Tibial nerve (tissue), 4 donors: ENCODE data around the gene TMSB10. TPM values are rescaled to one million over a fixed set of nuclear protein-coding genes. Genes with fewer than 3 reads are reported as not detected.

Experiments
- DNase-seq, 2 donors: peaks; one replicate each; pipeline ENCODE4 v3.0.0-alpha.2; 2019; ENCODE audit warnings: low spot score in 2 of 2
- H3K27ac ChIP-seq, 4 donors: fragments of 200-600 bp; sonication (generic) in 3 of 4; one replicate each; pipeline ENCODE4 v1.5.1; 2017 to 2019; ENCODE audit warnings: mild to moderate bottlenecking in 1 of 4
- H3K27me3 ChIP-seq, 2 donors: fragments of 200-600 bp; sonication (generic) in 1 of 2; one replicate each; pipeline versions ENCODE4 v1.5.1 to v1.6.0; 2017 to 2019
- H3K36me3 ChIP-seq, 3 donors: fragments of 200-600 bp; sonication (generic); one replicate each; pipeline ENCODE4 v1.5.1; 2018 to 2019
- H3K4me1 ChIP-seq, 4 donors: fragments of 200-600 bp; sonication (generic) in 3 of 4; one replicate each; pipeline ENCODE4 v1.5.1; 2017 to 2019
- H3K4me3 ChIP-seq, 4 donors: fragments of 200-600 bp; sonication (generic) in 3 of 4; one replicate each; pipeline ENCODE4 v1.5.1; 2017 to 2019; ENCODE audit warnings: mild to moderate bottlenecking in 1 of 4, moderate library complexity in 1 of 4
- H3K9me3 ChIP-seq, 4 donors: fragments of 200-600 bp; sonication (generic) in 3 of 4; one replicate each; pipeline ENCODE4 v1.5.1; 2017 to 2019
- EP300 ChIP-seq, 2 donors: sonication (generic); formaldehyde crosslinking; IDR thresholded peaks; one replicate each; pipeline ENCODE4 v1.6.1; 2017; ENCODE audit warnings: antibody characterized with exemption in 2 of 2, mild to moderate bottlenecking in 1 of 2
- POLR2A ChIP-seq, 2 donors: fragments of 450-650 bp; IDR thresholded peaks; one replicate each; pipeline ENCODE4 v1.6.1; 2017; ENCODE audit warnings: antibody characterized with exemption in 2 of 2, mild to moderate bottlenecking in 2 of 2, moderate library complexity in 2 of 2
- WGBS, 2 donors: methylation state at CpG; one replicate each; pipeline ENCODE4 v1.1.5; 2018; 5-methylcytosine and 5-hydroxymethylcytosine counted together
- total RNA-seq, 4 donors: library from RNA; depleted of rRNA; stranded (reverse); fragments of >200 nt; gene quantifications; one replicate each; pipeline ENCODE4 v1.1.0, GENCODE V29; 2016
- TF ChIP-seq, protein P1 (sequence below), 5 experiments: fragments of 200-600 bp in 3 of 5; fragments of 450-650 bp in 2 of 5; sonication (generic) in 3 of 5; IDR thresholded peaks; one replicate each; pipeline ENCODE4 v1.5.1; 2016 to 2019; ENCODE audit warnings: antibody characterized with exemption in 5 of 5, mild to moderate bottlenecking in 3 of 5, moderate library complexity in 2 of 5

The TMSB10 gene
- total RNA-seq, 4 donors from 2014 or later: 5,005 to 6,715 (median 5,816) TPM

GRCh38 chr2:84904717-84905174 lies 710 bp upstream of the TMSB10 start:
- H3K4me1 ChIP-seq: peaks cover 0 to 19% (median 7%) of the 10 kb centered on the region in 4 donors
- 0 to 2% methylated on average over 15 to 21 of the region's 21 CpGs for WGBS, 2 donors
- H3K27me3 ChIP-seq: no peaks in the 10 kb centered on the region
- DNase-seq: peak; percentile 82 to 83
- H3K36me3 ChIP-seq: peaks cover 0 to 7% (median 0%) of the 10 kb centered on the region in 3 donors
- peak overlapping the region; percentile 73 to 94 (median 92) for H3K4me3 ChIP-seq
- TF ChIP-seq EP300 (IDR thresholded peaks at IDR 0.05) (peak; percentile 65 to 95), POLR2A (IDR thresholded peaks at IDR 0.05) (peak; percentile 23 to 58)
- TF ChIP-seq, protein P1, sequence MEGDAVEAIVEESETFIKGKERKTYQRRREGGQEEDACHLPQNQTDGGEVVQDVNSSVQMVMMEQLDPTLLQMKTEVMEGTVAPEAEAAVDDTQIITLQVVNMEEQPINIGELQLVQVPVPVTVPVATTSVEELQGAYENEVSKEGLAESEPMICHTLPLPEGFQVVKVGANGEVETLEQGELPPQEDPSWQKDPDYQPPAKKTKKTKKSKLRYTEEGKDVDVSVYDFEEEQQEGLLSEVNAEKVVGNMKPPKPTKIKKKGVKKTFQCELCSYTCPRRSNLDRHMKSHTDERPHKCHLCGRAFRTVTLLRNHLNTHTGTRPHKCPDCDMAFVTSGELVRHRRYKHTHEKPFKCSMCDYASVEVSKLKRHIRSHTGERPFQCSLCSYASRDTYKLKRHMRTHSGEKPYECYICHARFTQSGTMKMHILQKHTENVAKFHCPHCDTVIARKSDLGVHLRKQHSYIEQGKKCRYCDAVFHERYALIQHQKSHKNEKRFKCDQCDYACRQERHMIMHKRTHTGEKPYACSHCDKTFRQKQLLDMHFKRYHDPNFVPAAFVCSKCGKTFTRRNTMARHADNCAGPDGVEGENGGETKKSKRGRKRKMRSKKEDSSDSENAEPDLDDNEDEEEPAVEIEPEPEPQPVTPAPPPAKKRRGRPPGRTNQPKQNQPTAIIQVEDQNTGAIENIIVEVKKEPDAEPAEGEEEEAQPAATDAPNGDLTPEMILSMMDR (IDR thresholded peaks at IDR 0.05): no peak
- H3K9me3 ChIP-seq: no peaks in the 10 kb centered on the region
- peak overlapping the region; percentile 96 to 99 (median 98) for H3K27ac ChIP-seq

DNA sequence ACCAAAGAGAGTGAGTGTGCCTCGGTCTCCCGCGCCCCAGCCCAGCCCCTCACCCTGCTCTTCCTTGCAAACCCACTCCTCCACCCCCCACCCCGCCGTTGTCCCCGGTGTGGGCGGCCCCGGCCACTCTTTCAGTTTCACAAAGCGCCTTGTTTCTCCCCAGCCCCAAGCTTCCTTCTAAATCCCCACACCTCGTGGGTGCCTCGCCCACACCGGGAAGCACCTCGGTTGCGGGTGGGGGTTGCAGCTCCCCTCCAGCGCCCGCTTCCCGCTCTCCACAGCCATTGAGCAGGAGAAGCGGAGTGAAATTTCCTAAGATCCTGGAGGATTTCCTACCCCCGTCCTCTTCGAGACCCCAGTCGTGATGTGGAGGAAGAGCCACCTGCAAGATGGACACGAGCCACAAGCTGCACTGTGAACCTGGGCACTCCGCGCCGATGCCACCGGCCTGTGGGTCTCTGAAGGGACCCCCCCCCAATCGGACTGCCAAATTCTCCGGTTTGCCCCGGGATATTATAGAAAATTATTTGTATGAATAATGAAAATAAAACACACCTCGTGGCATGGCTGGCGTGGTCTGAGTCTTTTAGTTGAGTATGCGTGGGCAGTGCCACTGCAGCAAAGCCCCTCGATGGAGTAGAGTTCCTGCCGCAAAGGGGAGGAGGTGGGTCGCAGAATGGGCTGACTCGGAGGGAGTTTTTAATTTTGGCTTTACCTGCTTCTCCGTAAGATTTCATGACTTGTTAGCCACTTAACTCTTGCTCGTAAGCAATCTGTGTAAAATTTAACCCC lies 848 bp downstream of the TMSB10 start:
- 0 to 1% methylated on average over 37 to 38 of the region's 38 CpGs for WGBS, 2 donors
- no peak for DNase-seq

DNA sequence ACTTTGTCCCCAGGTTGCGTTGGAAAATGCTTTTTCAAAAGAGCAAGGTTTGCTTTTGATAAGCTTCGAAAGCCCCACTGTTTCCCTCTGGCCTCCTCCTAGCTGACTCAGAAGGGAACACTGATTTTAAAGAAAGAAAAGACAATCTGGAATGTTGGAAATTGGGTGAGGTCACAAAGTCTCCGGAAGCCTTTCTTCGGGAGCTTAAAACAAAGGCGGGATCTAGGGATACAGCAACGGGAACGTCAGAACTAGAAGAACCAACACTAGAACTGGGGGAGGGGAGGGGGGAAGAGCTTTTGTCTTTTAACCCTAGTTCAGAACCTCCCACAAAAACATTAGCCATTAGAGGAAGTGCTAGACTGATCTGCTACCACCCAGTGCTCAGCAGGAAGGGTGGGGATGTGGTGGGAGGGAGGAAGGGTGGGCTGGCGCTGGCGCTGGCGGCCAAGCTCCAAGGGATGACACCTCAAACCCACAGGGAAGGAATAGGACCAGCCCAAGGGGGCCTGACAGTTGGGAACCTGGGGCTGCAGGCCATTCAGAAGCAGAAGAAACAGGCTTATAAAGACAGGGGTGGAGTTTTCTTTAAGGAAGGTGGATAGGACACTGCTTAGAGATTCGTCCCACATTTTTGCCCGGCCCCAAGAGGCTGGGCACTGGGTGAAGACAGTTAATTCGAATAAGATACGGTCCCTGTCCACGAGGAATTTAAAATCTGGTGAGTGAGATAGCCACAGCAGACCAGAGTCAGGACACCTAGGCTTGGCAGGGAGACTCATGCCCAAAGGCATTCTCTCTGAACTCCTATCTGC lies 1.7 kb downstream of the TMSB10 start:
- peaks cover 0 to 7% (median 0%) of the 10 kb centered on the region in 3 donors for H3K36me3 ChIP-seq
- DNase-seq: peak in 1 of 2 donors; percentile 77
- peaks cover 0 to 14% (median 7%) of the 10 kb centered on the region in 4 donors for H3K4me1 ChIP-seq
- H3K9me3 ChIP-seq: no peaks in the 10 kb centered on the region
- WGBS, 2 donors: 11 to 18% methylated on average over 15 of the region's 15 CpGs
- TF ChIP-seq, protein P1 (IDR thresholded peaks at IDR 0.05): no peak
- TF ChIP-seq EP300 (IDR thresholded peaks at IDR 0.05) (peak in 1 of 2 donors; percentile 65), POLR2A (IDR thresholded peaks at IDR 0.05) (peak; percentile 12 to 43)
- peak overlapping the region; percentile 66 to 94 (median 92) for H3K4me3 ChIP-seq
- peak overlapping the region; percentile 97 to 99 (median 98) for H3K27ac ChIP-seq
- no peaks in the 10 kb centered on the region for H3K27me3 ChIP-seq

More for the DNA sequence above, 848 bp downstream of the TMSB10 start:
- Histone ChIP-seq H3K4me1 (peaks cover 0 to 19% (median 7%) of the 10 kb centered on the region in 4 donors), H3K27me3 (no peaks in the 10 kb centered on the region), H3K4me3 (peak overlapping the region; percentile 66 to 94 (median 92)), H3K27ac (peak overlapping the region; percentile 97 to 99 (median 98)), H3K36me3 (peaks cover 0 to 7% (median 0%) of the 10 kb centered on the region in 3 donors), H3K9me3 (no peaks in the 10 kb centered on the region)
- TF ChIP-seq EP300 (IDR thresholded peaks at IDR 0.05) (no peak), POLR2A (IDR thresholded peaks at IDR 0.05) (no peak)
- TF ChIP-seq, protein P1 (IDR thresholded peaks at IDR 0.05): no peak

DNA sequence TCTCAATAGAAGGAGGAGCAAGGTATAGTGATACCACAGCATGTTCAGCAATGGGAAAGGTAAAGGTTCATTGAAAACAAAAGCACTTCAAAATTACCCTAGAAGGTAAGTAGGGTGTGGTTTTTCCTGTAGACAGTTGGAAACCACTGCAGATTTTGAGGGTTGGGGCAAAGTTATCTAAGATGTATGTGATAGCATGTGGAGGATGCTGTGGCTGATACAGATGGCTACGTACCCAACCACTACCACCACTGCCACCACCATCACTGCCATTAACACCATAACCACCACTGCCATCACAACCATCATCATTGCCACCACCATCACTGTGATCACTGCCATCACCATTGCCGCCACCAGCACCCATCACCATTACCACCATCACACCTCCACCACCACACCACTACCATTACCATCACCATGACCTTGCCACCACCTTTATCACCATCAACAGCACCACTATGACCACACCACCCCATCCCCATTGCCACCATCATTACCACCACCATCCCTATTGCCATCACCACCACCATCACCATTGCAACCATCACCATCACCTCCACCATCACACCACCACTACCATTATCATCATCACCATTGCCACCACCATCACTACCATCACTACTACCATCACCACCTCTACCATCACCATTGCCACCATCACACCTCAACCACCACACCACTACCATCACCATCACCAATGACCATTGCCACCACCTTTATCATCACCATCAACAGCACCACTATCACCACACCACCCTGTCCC lies 3.7 kb downstream of the TMSB10 start:
- peaks cover 0 to 10% (median 5%) of the 10 kb centered on the region in 4 donors for H3K4me1 ChIP-seq
- H3K27ac ChIP-seq: peak overlapping the region in 1 of 4 donors; percentile 97
- no peaks in the 10 kb centered on the region for H3K9me3 ChIP-seq
- no peak for DNase-seq
- no peak overlapping the region for H3K4me3 ChIP-seq
- TF ChIP-seq POLR2A (IDR thresholded peaks at IDR 0.05) (no peak), EP300 (IDR thresholded peaks at IDR 0.05) (no peak)
- TF ChIP-seq, protein P1 (IDR thresholded peaks at IDR 0.05): no peak
- 92 to 97% methylated on average over 2 of the region's 2 CpGs for WGBS, 2 donors
- H3K27me3 ChIP-seq: no peaks in the 10 kb centered on the region
- peaks cover 0 to 7% (median 0%) of the 10 kb centered on the region in 3 donors for H3K36me3 ChIP-seq
